Fibroblast of lung (primary cell): ENCODE data around the gene PRDM8. TPM values are rescaled to one million over a fixed set of nuclear protein-coding genes. Genes with fewer than 3 reads are reported as not detected.

ENCODE experiments used
- DNase-seq, 2 donors: peaks; one replicate each; pipeline versions ENCODE4 v3.0.0 to v3.0.0-alpha.2; 2010; ENCODE audit warnings: low read depth in 2 of 2
- H2AFZ ChIP-seq: 2 replicates; pipeline ENCODE4 v1.5.1; 2012; ENCODE audit warnings: low read length, control low read depth, inconsistent platforms
- H3K27ac ChIP-seq: 2 replicates; pipeline ENCODE4 v1.5.1; 2011; ENCODE audit warnings: low read length, control low read depth; ENCODE audit not compliant: insufficient read depth
- H3K27me3 ChIP-seq: 2 replicates; pipeline ENCODE4 v1.5.1; 2011; ENCODE audit warnings: mild to moderate bottlenecking, low read length; ENCODE audit not compliant: control insufficient read depth, insufficient read depth
- H3K36me3 ChIP-seq: 2 replicates; pipeline ENCODE4 v1.5.1; 2011; ENCODE audit warnings: low read length; ENCODE audit not compliant: control insufficient read depth, insufficient read depth
- H3K4me1 ChIP-seq: 2 replicates; pipeline ENCODE4 v1.5.1; 2011; ENCODE audit warnings: low read length; ENCODE audit not compliant: control insufficient read depth, insufficient read depth; ENCODE audit errors: extremely low read depth
- H3K4me2 ChIP-seq: 2 replicates; pipeline ENCODE4 v1.5.1; 2011; ENCODE audit warnings: low read length, control low read depth; ENCODE audit not compliant: insufficient read depth; ENCODE audit errors: extremely low read depth
- H3K4me3 ChIP-seq, 4 experiments: fragments of 200-600 bp in 1 of 4; sonication (generic) in 1 of 4; replicated peaks in 1 of 4; 2 replicates each; pipeline ENCODE4 v1.5.1; 2011 to 2016; ENCODE audit warnings: low read length in 4 of 4, low read depth in 3 of 4, mild to moderate bottlenecking in 3 of 4, control low read depth in 2 of 4, inconsistent platforms in 1 of 4, mixed read lengths in 1 of 4; ENCODE audit not compliant: insufficient read depth in 1 of 4; ENCODE audit errors: control extremely low read depth in 1 of 4
- H3K79me2 ChIP-seq: 2 replicates; pipeline ENCODE4 v1.5.1; 2012; ENCODE audit warnings: mild to moderate bottlenecking, low read length, inconsistent platforms; ENCODE audit not compliant: control insufficient read depth, insufficient read depth
- H3K9ac ChIP-seq: 2 replicates; pipeline ENCODE4 v1.5.1; 2011; ENCODE audit warnings: mild to moderate bottlenecking, low read length, control low read depth; ENCODE audit not compliant: insufficient read depth
- H3K9me3 ChIP-seq: 2 replicates; pipeline ENCODE4 v1.5.1; 2012; ENCODE audit warnings: low read depth, low read length; ENCODE audit not compliant: control insufficient read depth, insufficient read depth
- H4K20me1 ChIP-seq: 2 replicates; pipeline ENCODE4 v1.5.1; 2011; ENCODE audit warnings: low read length; ENCODE audit not compliant: control insufficient read depth, insufficient read depth; ENCODE audit errors: extremely low read depth
- CTCF ChIP-seq, 2 donors: IDR thresholded peaks in 1 of 2; conservative IDR thresholded peaks in 1 of 2; 1 replicate in 1 of 2; 2 replicates in 1 of 2; pipeline ENCODE4 v1.5.1; 2011 to 2012; ENCODE audit warnings: low read length in 2 of 2, control low read depth in 1 of 2, inconsistent platforms in 1 of 2, low read depth in 1 of 2, mild to moderate bottlenecking in 1 of 2
- EZH2 ChIP-seq: IDR thresholded peaks from 2 replicates; pipeline ENCODE4 v1.5.1; 2012; ENCODE audit warnings: low read length, control low read depth, mild to moderate bottlenecking; ENCODE audit errors: missing control alignments
- polyA plus RNA-seq, 2 donors: library from polyadenylated mRNA; depleted of rRNA in 1 of 2; stranded (reverse) in 1 of 2; unstranded in 1 of 2; fragments of >200 nt; gene quantifications; 2 replicates each; pipeline ENCODE4 v1.2.1, GENCODE V29; 2011 to 2012; ENCODE audit warnings: missing spikeins in 1 of 2
- total RNA-seq: library from RNA; depleted of rRNA; stranded (reverse); fragments of >200 nt; gene quantifications from 2 replicates; pipeline ENCODE4 v1.2.1, GENCODE V29; 2014

Gene PRDM8
- total and polyA plus RNA-seq, 2 donors (not counting 1 experiment from before 2014, with no cell fraction given), result 3.3 to 8.8 TPM

- Histone ChIP-seq H3K27me3 (no peaks in the 10 kb centered on the region), H3K4me1 (peaks cover 4% of the 10 kb centered on the region), H3K36me3 (peaks cover 3% of the 10 kb centered on the region), H3K4me2 (peak overlapping the region; percentile 71), H3K4me3 (peak overlapping the region; percentile 31 to 62 (median 46)), H2AFZ (peak overlapping the region; percentile 46), H3K9ac (peak overlapping the region; percentile 70), H4K20me1 (no peaks in the 10 kb centered on the region), H3K27ac (peak overlapping the region; percentile 76), H3K9me3 (no peaks in the 10 kb centered on the region), H3K79me2 (peaks cover 18% of the 10 kb centered on the region)
- TF ChIP-seq CTCF (conservative IDR thresholded peaks at IDR 0.05 in 1 of 2, IDR thresholded peaks at IDR 0.05 in 1 of 2; ENCODE audit: low read depth in 1 of 2, low read length in 2 of 2) (no peak), EZH2 (no peak)
- peak in 1 of 2 donors; percentile 54 for DNase-seq
Observed at GRCh38 chr4:80202741-80203553, 5.6 kb downstream of the PRDM8 start.

GRCh38 chr4:80204433-80205011 lies 7.2 kb downstream of the PRDM8 start:
- Histone ChIP-seq H3K79me2 (peaks cover 8% of the 10 kb centered on the region), H4K20me1 (no peaks in the 10 kb centered on the region), H3K9ac (no peak overlapping the region), H3K4me1 (peaks cover 4% of the 10 kb centered on the region), H3K4me2 (no peak overlapping the region), H3K27me3 (no peaks in the 10 kb centered on the region), H2AFZ (no peak overlapping the region), H3K36me3 (peaks cover 3% of the 10 kb centered on the region), H3K4me3 (no peak overlapping the region), H3K9me3 (no peaks in the 10 kb centered on the region), H3K27ac (no peak overlapping the region)
- TF ChIP-seq EZH2 (no peak), CTCF (conservative IDR thresholded peaks at IDR 0.05 in 1 of 2, IDR thresholded peaks at IDR 0.05 in 1 of 2; ENCODE audit: low read depth in 1 of 2, low read length in 2 of 2) (no peak)
- no peak for DNase-seq

- Histone ChIP-seq H4K20me1 (no peaks in the 10 kb centered on the region), H3K4me1 (peaks cover 4% of the 10 kb centered on the region), H3K36me3 (peaks cover 3% of the 10 kb centered on the region), H3K4me2 (no peak overlapping the region), H3K79me2 (peaks cover 4% of the 10 kb centered on the region), H3K27me3 (no peaks in the 10 kb centered on the region), H3K9ac (no peak overlapping the region), H3K27ac (no peak overlapping the region), H3K9me3 (no peaks in the 10 kb centered on the region), H2AFZ (no peak overlapping the region), H3K4me3 (no peak overlapping the region)
- DNase-seq, result no peak
- TF ChIP-seq EZH2 (no peak), CTCF (conservative IDR thresholded peaks at IDR 0.05 in 1 of 2, IDR thresholded peaks at IDR 0.05 in 1 of 2; ENCODE audit: low read depth in 1 of 2, low read length in 2 of 2) (no peak)
Observed at GRCh38 chr4:80206111-80206510, 8.8 kb downstream of the PRDM8 start.
